CD14-positive monocyte (primary cell): ENCODE results near the gene MALAT1. TPM values are rescaled to one million over a fixed set of nuclear protein-coding genes. Genes with fewer than 3 reads are reported as not detected.
A peak's percentile ranks its signal among the peaks of the same experiment; 100 is the strongest.
"Not testable (repeated sequence)": the region's sequence is repeated elsewhere in the genome, so short reads cannot be mapped to it uniquely, and the experiment has no call there.

Experiments
- DNase-seq, 3 donors: peaks; one replicate each; pipeline ENCODE4 v3.0.0-alpha.2; 2011 to 2022
- H2AFZ ChIP-seq: 2 replicates; pipeline ENCODE4 v1.6.0; 2012; ENCODE audit warnings: mild to moderate bottlenecking, low read depth, low read length, inconsistent platforms; ENCODE audit not compliant: insufficient read depth, poor library complexity, severe bottlenecking
- H3K27ac ChIP-seq, 2 donors: 1 replicate in 1 of 2; 2 replicates in 1 of 2; pipeline ENCODE4 v1.5.1; 2012 to 2013; ENCODE audit warnings: low read length in 2 of 2, control low read depth in 1 of 2, inconsistent platforms in 1 of 2, low read depth in 1 of 2, mild to moderate bottlenecking in 1 of 2
- H3K27me3 ChIP-seq, 2 donors: one replicate each; pipeline versions ENCODE4 v1.6.0 to v1.6.1; 2011 to 2013; ENCODE audit warnings: low read length in 2 of 2; ENCODE audit not compliant: control insufficient read depth in 2 of 2, insufficient read depth in 2 of 2
- H3K36me3 ChIP-seq, 2 donors: replicated peaks in 1 of 2; 1 replicate in 1 of 2; 2 replicates in 1 of 2; pipeline versions ENCODE4 v1.5.1 to v1.6.1; 2012 to 2013; ENCODE audit warnings: low read length in 2 of 2, control low read depth in 1 of 2, inconsistent platforms in 1 of 2, mild to moderate bottlenecking in 1 of 2; ENCODE audit not compliant: insufficient read depth in 2 of 2, control insufficient read depth in 1 of 2
- H3K4me1 ChIP-seq, 2 donors: 1 replicate in 1 of 2; 2 replicates in 1 of 2; pipeline versions ENCODE4 v1.5.1 to v1.6.1; 2012 to 2013; ENCODE audit warnings: low read length in 2 of 2, control low read depth in 1 of 2, inconsistent platforms in 1 of 2, mild to moderate bottlenecking in 1 of 2, moderate library complexity in 1 of 2; ENCODE audit not compliant: insufficient read depth in 2 of 2, control insufficient read depth in 1 of 2
- H3K4me2 ChIP-seq: replicated peaks from 2 replicates; pipeline ENCODE3; 2012; ENCODE audit warnings: low read length, moderate library complexity, mild to moderate bottlenecking; ENCODE audit not compliant: poor library complexity, severe bottlenecking; ENCODE audit errors: extremely low read depth
- H3K4me3 ChIP-seq, 3 experiments: fragments of 200-600 bp in 1 of 3; sonication (generic) in 1 of 3; replicated peaks in 1 of 3; 1 replicate in 2 of 3; 2 replicates in 1 of 3; pipeline ENCODE4 v1.5.1; 2011 to 2013; ENCODE audit warnings: low read length in 3 of 3, mild to moderate bottlenecking in 3 of 3, control low read depth in 2 of 3, low read depth in 2 of 3, inconsistent platforms in 1 of 3, moderate library complexity in 1 of 3
- H3K79me2 ChIP-seq: 2 replicates; pipeline ENCODE4 v1.6.0; 2012; ENCODE audit warnings: mild to moderate bottlenecking, control low read depth, inconsistent platforms, low read length, moderate library complexity; ENCODE audit not compliant: insufficient read depth
- H3K9ac ChIP-seq: 2 replicates; pipeline ENCODE4 v1.6.0; 2017; ENCODE audit warnings: low read length, mild to moderate bottlenecking; ENCODE audit not compliant: insufficient read depth, poor library complexity, severe bottlenecking
- H3K9me3 ChIP-seq, 2 donors: replicated peaks in 1 of 2; 1 replicate in 1 of 2; 2 replicates in 1 of 2; pipeline versions ENCODE4 v1.5.1 to v1.6.1; 2012 to 2013; ENCODE audit warnings: low read length in 2 of 2, control low read depth in 1 of 2; ENCODE audit not compliant: control insufficient read depth in 1 of 2, insufficient read depth in 1 of 2
- H4K20me1 ChIP-seq: 2 replicates; pipeline ENCODE4 v1.6.0; 2012; ENCODE audit warnings: mild to moderate bottlenecking, low read length, control low read depth, moderate library complexity; ENCODE audit not compliant: insufficient read depth
- H3K27ac Mint-ChIP-seq, 7 donors: one replicate each; pipeline ENCODE4 v1.8.0; 2020; ENCODE audit warnings: mild to moderate bottlenecking in 7 of 7, mixed read lengths in 7 of 7, moderate library complexity in 6 of 7, inconsistent platforms in 2 of 7
- H3K27me3 Mint-ChIP-seq, 3 donors: one replicate each; pipeline ENCODE4 v1.8.0; 2021 to 2022; ENCODE audit warnings: low read depth in 3 of 3, mild to moderate bottlenecking in 3 of 3, mixed read lengths in 3 of 3, moderate library complexity in 3 of 3, inconsistent platforms in 1 of 3
- H3K36me3 Mint-ChIP-seq, 2 donors: one replicate each; pipeline ENCODE4 v1.8.0; 2020; ENCODE audit warnings: mixed read lengths in 2 of 2, inconsistent platforms in 1 of 2, mild to moderate bottlenecking in 1 of 2
- H3K4me1 Mint-ChIP-seq: one replicate; pipeline ENCODE4 v1.8.0; 2020; ENCODE audit warnings: mild to moderate bottlenecking, mixed read lengths
- H3K4me3 Mint-ChIP-seq, 2 donors: one replicate each; pipeline ENCODE4 v1.8.0; 2020; ENCODE audit warnings: mild to moderate bottlenecking in 2 of 2, mixed read lengths in 2 of 2, moderate library complexity in 1 of 2
- H3K9me3 Mint-ChIP-seq, 7 donors: one replicate each; pipeline ENCODE4 v1.8.0; 2020 to 2022; ENCODE audit warnings: mixed read lengths in 7 of 7, mild to moderate bottlenecking in 6 of 7, moderate library complexity in 6 of 7, inconsistent platforms in 2 of 7
- CTCF ChIP-seq: fragments of 200-600 bp; IDR thresholded peaks from one replicate; pipeline ENCODE4 v1.8.0; 2022; ENCODE audit warnings: antibody characterized with exemption, mild to moderate bottlenecking
- WGBS: methylation state at CpG from one replicate; pipeline ENCODE4 v1.1.5; 2013; ENCODE audit warnings: missing lambda C conversion rate; ENCODE audit not compliant: insufficient coverage; 5-methylcytosine and 5-hydroxymethylcytosine counted together
- intact Hi-C, 2 donors: fragments of 100-400 bp; cut with micrococcal nuclease; formaldehyde crosslinking; loops; one replicate each; pipeline versions ENCODE4 v1.15.0 to v1.15.1; 2023
- polyA plus RNA-seq, 3 donors: library from polyadenylated mRNA; depleted of rRNA in 1 of 3; unstranded in 2 of 3; stranded (reverse) in 1 of 3; fragments of 300-500 nt in 2 of 3; fragments of >200 nt in 1 of 3; fragmentation: Illumina TruSeq in 2 of 3; gene quantifications; 1 replicate in 2 of 3; 2 replicates in 1 of 3; pipeline ENCODE4 v1.2.3, GENCODE V29; 2012 to 2021

MALAT1 gene
- polyA plus RNA-seq, 3 donors: 263 to 815 (median 554) TPM

- no peak for TF ChIP-seq CTCF
- Histone ChIP-seq H3K4me2 (peak overlapping the region; percentile 93), H2AFZ (no peak overlapping the region), H3K79me2 (peaks cover 64% of the 10 kb centered on the region), H3K9me3 (no peaks in the 10 kb centered on the region), H3K4me1 (peaks cover 56 to 58% of the 10 kb centered on the region in 2 donors), H4K20me1 (peaks cover 62% of the 10 kb centered on the region), H3K9ac (peak overlapping the region; percentile 100), H3K27me3 (no peaks in the 10 kb centered on the region), H3K27ac (peak overlapping the region; percentile 90 to 98), H3K4me3 (peak overlapping the region; percentile 96 to 100 (median 99)), H3K36me3 (peaks cover 45% of the 10 kb centered on the region in 2 donors)
- DNase-seq: peak in 2 of 3 donors; percentile 83 to 85
- peaks cover 0 to 2% (median 0%) of the 10 kb centered on the region in 3 donors for H3K27me3 Mint-ChIP-seq
- peak overlapping the region in 1 of 2 donors; percentile 96 for H3K4me3 Mint-ChIP-seq
- H3K36me3 Mint-ChIP-seq: peaks cover 21 to 37% of the 10 kb centered on the region in 2 donors
- intact Hi-C loops: loop anchor here in 1 of 2 donors (5.0 kb wide), 2 partner anchors 34 to 124 kb away; partner anchors contain the start of gene SLC25A45
- no CpG with 5 or more reads among the region's 4 CpGs for WGBS
- H3K4me1 Mint-ChIP-seq: peaks cover 57% of the 10 kb centered on the region
- H3K27ac Mint-ChIP-seq: peak overlapping the region in 5 of 7 donors; percentile 95 to 99 (median 98)
- peaks cover 0 to 8% (median 0%) of the 10 kb centered on the region in 7 donors for H3K9me3 Mint-ChIP-seq
Measured at GRCh38 chr11:65506290-65506771, 7.5 kb downstream of the MALAT1 start.

GRCh38 chr11:65506772-65507505 is 8.1 kb downstream of the MALAT1 start:
- no peak overlapping the region for H2AFZ ChIP-seq
- peaks cover 56 to 58% of the 10 kb centered on the region in 2 donors for H3K4me1 ChIP-seq
- no peaks in the 10 kb centered on the region for H3K27me3 ChIP-seq
- TF ChIP-seq CTCF: no peak
- H3K27ac ChIP-seq: peak overlapping the region; percentile 90 to 98
- Mint-ChIP-seq H3K27ac (peak overlapping the region in 5 of 7 donors; percentile 95 to 99 (median 98)), H3K9me3 (peaks cover 0 to 8% (median 0%) of the 10 kb centered on the region in 7 donors), H3K4me1 (peaks cover 57% of the 10 kb centered on the region), H3K27me3 (peaks cover 0 to 2% (median 2%) of the 10 kb centered on the region in 3 donors), H3K36me3 (peaks cover 21 to 37% of the 10 kb centered on the region in 2 donors), H3K4me3 (peak overlapping the region in 1 of 2 donors; percentile 96)
- H3K36me3 ChIP-seq: peaks cover 39% of the 10 kb centered on the region in 2 donors
- H3K9me3 ChIP-seq: no peaks in the 10 kb centered on the region
- intact Hi-C loops: loop anchor here in 1 of 2 donors (5.0 kb wide), 2 partner anchors 35 to 125 kb away; partner anchors contain the start of gene SLC25A45
- H4K20me1 ChIP-seq: peaks cover 56% of the 10 kb centered on the region
- peak overlapping the region; percentile 96 to 100 (median 99) for H3K4me3 ChIP-seq
- WGBS: 59% methylated on average over 3 of the region's 7 CpGs
- H3K79me2 ChIP-seq: peaks cover 58% of the 10 kb centered on the region
- peak in 1 of 3 donors; percentile 82 for DNase-seq
- peak overlapping the region; percentile 93 for H3K4me2 ChIP-seq
- peak overlapping the region; percentile 100 for H3K9ac ChIP-seq

- H3K9ac ChIP-seq, H3K27me3 ChIP-seq, DNase-seq, H3K27ac Mint-ChIP-seq, H4K20me1 ChIP-seq, H3K36me3 Mint-ChIP-seq, H3K36me3 ChIP-seq, H3K27ac ChIP-seq, H2AFZ ChIP-seq, H3K9me3 ChIP-seq, H3K4me2 ChIP-seq, H3K9me3 Mint-ChIP-seq, H3K4me3 ChIP-seq: not testable (repeated sequence)
- peaks cover 18 to 20% of the 10 kb centered on the region in 2 donors for H3K4me1 ChIP-seq
- peaks cover 2 to 11% (median 2%) of the 10 kb centered on the region in 3 donors for H3K27me3 Mint-ChIP-seq
- H3K4me1 Mint-ChIP-seq: peaks cover 28% of the 10 kb centered on the region
- peak overlapping the region in 1 of 2 donors; percentile 24 for H3K4me3 Mint-ChIP-seq
- no CpG with 5 or more reads among the region's 3 CpGs for WGBS
- peaks cover 13% of the 10 kb centered on the region for H3K79me2 ChIP-seq
- intact Hi-C loops: loop anchor here (5.0 kb wide), 2 partner anchors 70 to 140 kb away; no protein-coding TSS in a partner anchor
Measured at GRCh38 chr11:65512311-65512710, 13.5 kb downstream of the MALAT1 start.
